Neural cell (in vitro differentiated cells): Measurements from ENCODE around the gene CEL. TPM values are rescaled to one million over a fixed set of nuclear protein-coding genes. Genes with fewer than 3 reads are reported as not detected.

ENCODE experiments used
- H2AFZ ChIP-seq: fragments of 200-600, 300-800 bp; sonication (generic), shearing (Covaris generic); 2 replicates; pipeline ENCODE4 v1.6.0; 2014; ENCODE audit warnings: low read depth, mild to moderate bottlenecking, antibody characterized with exemption, low read length, moderate library complexity
- H3F3A ChIP-seq: fragments of 200-600 bp; shearing (Covaris generic); 2 replicates; pipeline ENCODE4 v1.6.1; 2016; ENCODE audit warnings: mild to moderate bottlenecking, moderate library complexity, mixed read lengths, antibody characterized with exemption, low read length; ENCODE audit not compliant: insufficient read depth, poor library complexity, severe bottlenecking
- H3K27ac ChIP-seq: fragments of 200-600, 300-800 bp; sonication (generic), shearing (Covaris generic); 2 replicates; pipeline ENCODE4 v1.5.1; 2014; ENCODE audit warnings: mild to moderate bottlenecking, low read length, moderate library complexity
- H3K27me3 ChIP-seq: fragments of 300-800, 200-600 bp; sonication (generic), shearing (Covaris generic); 2 replicates; pipeline ENCODE4 v1.6.0; 2014; ENCODE audit warnings: mild to moderate bottlenecking, low read depth, low read length, moderate library complexity; ENCODE audit not compliant: insufficient read depth
- H3K36me3 ChIP-seq: fragments of 300-800, 200-600 bp; sonication (generic), shearing (Covaris generic); 2 replicates; pipeline ENCODE4 v1.5.1; 2014; ENCODE audit warnings: mild to moderate bottlenecking, antibody characterized with exemption, low read length, moderate library complexity; ENCODE audit not compliant: insufficient read depth
- H3K4me2 ChIP-seq: fragments of 300-800, 200-600 bp; sonication (generic), shearing (Covaris generic); 2 replicates; pipeline ENCODE4 v1.6.0; 2014; ENCODE audit warnings: mild to moderate bottlenecking, low read length
- H3K4me3 ChIP-seq: fragments of 300-800, 200-600 bp; sonication (generic), shearing (Covaris generic); 2 replicates; pipeline ENCODE4 v1.5.1; 2014; ENCODE audit warnings: mild to moderate bottlenecking, low read length, moderate library complexity
- H3K79me2 ChIP-seq: fragments of 200-600 bp; shearing (Covaris generic); replicated peaks from 2 replicates; pipeline ENCODE4 v1.6.0; 2014; ENCODE audit warnings: mild to moderate bottlenecking, low read length, moderate library complexity; ENCODE audit not compliant: insufficient read depth
- H3K9ac ChIP-seq: fragments of 300-800, 200-600 bp; sonication (generic), shearing (Covaris generic); 2 replicates; pipeline ENCODE4 v1.6.1; 2016; ENCODE audit warnings: mild to moderate bottlenecking, low read length, mixed read lengths
- H3K9me2 ChIP-seq: fragments of 200-600 bp; shearing (Covaris generic); 2 replicates; pipeline ENCODE4 v1.6.1; 2016; ENCODE audit warnings: mild to moderate bottlenecking, low read length, mixed read lengths; ENCODE audit not compliant: insufficient read depth
- H3K9me3 ChIP-seq: fragments of 200-600, 300-800 bp; sonication (generic), shearing (Covaris generic); 2 replicates; pipeline ENCODE4 v1.6.1; 2016; ENCODE audit warnings: mild to moderate bottlenecking, mixed run types, low read length, moderate library complexity, mixed read lengths
- H4K20me1 ChIP-seq: fragments of 200-600 bp; shearing (Covaris generic); 2 replicates; pipeline ENCODE4 v1.6.1; 2016; ENCODE audit warnings: mild to moderate bottlenecking, mixed run types; ENCODE audit not compliant: insufficient read depth
- EP300 ChIP-seq: fragments of 450-650 bp; conservative IDR thresholded peaks from 2 replicates; pipeline ENCODE4 v1.6.1; 2014; ENCODE audit warnings: antibody characterized with exemption, mild to moderate bottlenecking, moderate library complexity; ENCODE audit not compliant: poor library complexity, severe bottlenecking
- EZH2 ChIP-seq: fragments of 200-600, 300-800 bp; shearing (Covaris generic), sonication (generic); IDR thresholded peaks from 2 replicates; pipeline ENCODE4 v1.6.1; 2014; ENCODE audit warnings: antibody characterized with exemption, low read length, borderline replicate concordance, mild to moderate bottlenecking; ENCODE audit not compliant: insufficient read depth, poor library complexity, severe bottlenecking
- MXI1 ChIP-seq: fragments of 450-650 bp; conservative IDR thresholded peaks from 2 replicates; pipeline ENCODE4 v1.6.1; 2014; ENCODE audit warnings: antibody characterized with exemption, mild to moderate bottlenecking; ENCODE audit not compliant: poor library complexity, severe bottlenecking
- POLR2AphosphoS5 ChIP-seq: IDR thresholded peaks from 2 replicates; pipeline ENCODE4 v1.6.1; 2012
- RAD21 ChIP-seq: fragments of 450-650 bp; conservative IDR thresholded peaks from 2 replicates; pipeline ENCODE4 v1.6.1; 2014; ENCODE audit warnings: antibody characterized with exemption, mild to moderate bottlenecking, moderate library complexity
- REST ChIP-seq: IDR thresholded peaks from 2 replicates; pipeline ENCODE4 v1.6.1; 2012; ENCODE audit warnings: borderline replicate concordance
- SMC3 ChIP-seq: fragments of 450-650 bp; conservative IDR thresholded peaks from 2 replicates; pipeline ENCODE4 v1.6.1; 2014; ENCODE audit warnings: antibody characterized with exemption, mild to moderate bottlenecking, moderate library complexity; ENCODE audit not compliant: poor library complexity
- TAF1 ChIP-seq: IDR thresholded peaks from 2 replicates; pipeline ENCODE4 v1.6.1; 2012; ENCODE audit warnings: low read depth
- polyA plus RNA-seq: library from polyadenylated mRNA; depleted of rRNA; stranded (reverse); fragments of >200 nt; gene quantifications from 2 replicates; pipeline ENCODE4 v1.2.3, GENCODE V29; 2014
- TF ChIP-seq, protein P1 (sequence below): fragments of 450-650 bp; IDR thresholded peaks from 2 replicates; pipeline ENCODE4 v1.5.1; 2014; ENCODE audit warnings: antibody characterized with exemption, mild to moderate bottlenecking, moderate library complexity; ENCODE audit not compliant: poor library complexity, severe bottlenecking

CEL gene
- polyA plus RNA-seq, 1 donor from 2014 or later, result 0.95 TPM

DNA sequence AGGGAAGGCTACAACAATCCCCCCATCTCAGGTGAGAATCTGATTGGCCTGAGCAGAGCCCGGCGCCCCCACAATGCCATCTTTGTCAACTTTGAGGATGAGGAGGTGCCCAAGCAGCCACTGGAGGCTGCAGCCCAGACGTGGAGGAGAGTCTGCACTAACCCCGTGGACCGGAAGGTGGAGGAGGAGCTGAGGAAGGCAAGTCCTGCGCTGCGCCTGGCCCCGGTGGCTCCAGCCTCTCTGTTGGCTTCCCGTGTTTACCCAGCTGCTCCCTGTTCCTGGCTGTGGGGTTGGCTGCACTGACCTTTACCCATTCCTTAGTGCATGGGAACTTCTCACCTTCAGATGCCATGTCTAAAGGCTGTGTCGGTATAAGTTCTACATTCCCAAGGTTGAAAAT lies 11.0 kb upstream of the CEL start:
- Histone ChIP-seq H3K27ac (no peak overlapping the region), H3K9me2 (no peaks in the 10 kb centered on the region), H3K27me3 (no peaks in the 10 kb centered on the region), H3K9me3 (no peaks in the 10 kb centered on the region), H3K4me3 (no peak overlapping the region), H2AFZ (no peak overlapping the region), H3F3A (no peaks in the 10 kb centered on the region), H4K20me1 (no peaks in the 10 kb centered on the region), H3K4me2 (no peak overlapping the region), H3K9ac (no peak overlapping the region), H3K79me2 (no peaks in the 10 kb centered on the region), H3K36me3 (no peaks in the 10 kb centered on the region)
- TF ChIP-seq, protein P1, sequence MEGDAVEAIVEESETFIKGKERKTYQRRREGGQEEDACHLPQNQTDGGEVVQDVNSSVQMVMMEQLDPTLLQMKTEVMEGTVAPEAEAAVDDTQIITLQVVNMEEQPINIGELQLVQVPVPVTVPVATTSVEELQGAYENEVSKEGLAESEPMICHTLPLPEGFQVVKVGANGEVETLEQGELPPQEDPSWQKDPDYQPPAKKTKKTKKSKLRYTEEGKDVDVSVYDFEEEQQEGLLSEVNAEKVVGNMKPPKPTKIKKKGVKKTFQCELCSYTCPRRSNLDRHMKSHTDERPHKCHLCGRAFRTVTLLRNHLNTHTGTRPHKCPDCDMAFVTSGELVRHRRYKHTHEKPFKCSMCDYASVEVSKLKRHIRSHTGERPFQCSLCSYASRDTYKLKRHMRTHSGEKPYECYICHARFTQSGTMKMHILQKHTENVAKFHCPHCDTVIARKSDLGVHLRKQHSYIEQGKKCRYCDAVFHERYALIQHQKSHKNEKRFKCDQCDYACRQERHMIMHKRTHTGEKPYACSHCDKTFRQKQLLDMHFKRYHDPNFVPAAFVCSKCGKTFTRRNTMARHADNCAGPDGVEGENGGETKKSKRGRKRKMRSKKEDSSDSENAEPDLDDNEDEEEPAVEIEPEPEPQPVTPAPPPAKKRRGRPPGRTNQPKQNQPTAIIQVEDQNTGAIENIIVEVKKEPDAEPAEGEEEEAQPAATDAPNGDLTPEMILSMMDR, result no peak
- TF ChIP-seq TAF1 (no peak), RAD21 (no peak), REST (no peak), EZH2 (no peak), POLR2AphosphoS5 (no peak), EP300 (no peak), SMC3 (no peak), MXI1 (no peak)

- H3K79me2 ChIP-seq, result no peaks in the 10 kb centered on the region
- no peak overlapping the region for H3K27ac ChIP-seq
- H3F3A ChIP-seq, result no peaks in the 10 kb centered on the region
- H3K9me2 ChIP-seq, result no peaks in the 10 kb centered on the region
- H2AFZ ChIP-seq, result no peak overlapping the region
- H4K20me1 ChIP-seq, result no peaks in the 10 kb centered on the region
- TF ChIP-seq POLR2AphosphoS5 (no peak), REST (no peak), RAD21 (no peak), SMC3 (no peak), MXI1 (no peak), EP300 (no peak), EZH2 (no peak), TAF1 (no peak)
- TF ChIP-seq, protein P1, result no peak
- no peaks in the 10 kb centered on the region for H3K36me3 ChIP-seq
- no peak overlapping the region for H3K9ac ChIP-seq
- no peaks in the 10 kb centered on the region for H3K27me3 ChIP-seq
- no peak overlapping the region for H3K4me2 ChIP-seq
- H3K4me3 ChIP-seq, result no peak overlapping the region
- no peaks in the 10 kb centered on the region for H3K9me3 ChIP-seq
Measured at GRCh38 chr9:133051281-133051900, 10.4 kb upstream of the CEL start.
